Fibroblast of lung (primary cell): ENCODE measurements around the gene TIMP2. TPM values are rescaled to one million over a fixed set of nuclear protein-coding genes. Genes with fewer than 3 reads are reported as not detected.

ENCODE experiments used
- DNase-seq, 2 donors: peaks; one replicate each; pipeline versions ENCODE4 v3.0.0 to v3.0.0-alpha.2; 2010; ENCODE audit warnings: low read depth in 2 of 2
- H2AFZ ChIP-seq: 2 replicates; pipeline ENCODE4 v1.5.1; 2012; ENCODE audit warnings: low read length, control low read depth, inconsistent platforms
- H3K27ac ChIP-seq: 2 replicates; pipeline ENCODE4 v1.5.1; 2011; ENCODE audit warnings: low read length, control low read depth; ENCODE audit not compliant: insufficient read depth
- H3K27me3 ChIP-seq: 2 replicates; pipeline ENCODE4 v1.5.1; 2011; ENCODE audit warnings: mild to moderate bottlenecking, low read length; ENCODE audit not compliant: control insufficient read depth, insufficient read depth
- H3K36me3 ChIP-seq: 2 replicates; pipeline ENCODE4 v1.5.1; 2011; ENCODE audit warnings: low read length; ENCODE audit not compliant: control insufficient read depth, insufficient read depth
- H3K4me1 ChIP-seq: 2 replicates; pipeline ENCODE4 v1.5.1; 2011; ENCODE audit warnings: low read length; ENCODE audit not compliant: control insufficient read depth, insufficient read depth; ENCODE audit errors: extremely low read depth
- H3K4me2 ChIP-seq: 2 replicates; pipeline ENCODE4 v1.5.1; 2011; ENCODE audit warnings: low read length, control low read depth; ENCODE audit not compliant: insufficient read depth; ENCODE audit errors: extremely low read depth
- H3K4me3 ChIP-seq, 4 experiments: fragments of 200-600 bp in 1 of 4; sonication (generic) in 1 of 4; replicated peaks in 1 of 4; 2 replicates each; pipeline ENCODE4 v1.5.1; 2011 to 2016; ENCODE audit warnings: low read length in 4 of 4, low read depth in 3 of 4, mild to moderate bottlenecking in 3 of 4, control low read depth in 2 of 4, inconsistent platforms in 1 of 4, mixed read lengths in 1 of 4; ENCODE audit not compliant: insufficient read depth in 1 of 4; ENCODE audit errors: control extremely low read depth in 1 of 4
- H3K79me2 ChIP-seq: 2 replicates; pipeline ENCODE4 v1.5.1; 2012; ENCODE audit warnings: mild to moderate bottlenecking, low read length, inconsistent platforms; ENCODE audit not compliant: control insufficient read depth, insufficient read depth
- H3K9ac ChIP-seq: 2 replicates; pipeline ENCODE4 v1.5.1; 2011; ENCODE audit warnings: mild to moderate bottlenecking, low read length, control low read depth; ENCODE audit not compliant: insufficient read depth
- H3K9me3 ChIP-seq: 2 replicates; pipeline ENCODE4 v1.5.1; 2012; ENCODE audit warnings: low read depth, low read length; ENCODE audit not compliant: control insufficient read depth, insufficient read depth
- H4K20me1 ChIP-seq: 2 replicates; pipeline ENCODE4 v1.5.1; 2011; ENCODE audit warnings: low read length; ENCODE audit not compliant: control insufficient read depth, insufficient read depth; ENCODE audit errors: extremely low read depth
- CTCF ChIP-seq, 2 donors: IDR thresholded peaks in 1 of 2; conservative IDR thresholded peaks in 1 of 2; 1 replicate in 1 of 2; 2 replicates in 1 of 2; pipeline ENCODE4 v1.5.1; 2011 to 2012; ENCODE audit warnings: low read length in 2 of 2, control low read depth in 1 of 2, inconsistent platforms in 1 of 2, low read depth in 1 of 2, mild to moderate bottlenecking in 1 of 2
- EZH2 ChIP-seq: IDR thresholded peaks from 2 replicates; pipeline ENCODE4 v1.5.1; 2012; ENCODE audit warnings: low read length, control low read depth, mild to moderate bottlenecking; ENCODE audit errors: missing control alignments
- polyA plus RNA-seq, 2 donors: library from polyadenylated mRNA; depleted of rRNA in 1 of 2; stranded (reverse) in 1 of 2; unstranded in 1 of 2; fragments of >200 nt; gene quantifications; 2 replicates each; pipeline ENCODE4 v1.2.1, GENCODE V29; 2011 to 2012; ENCODE audit warnings: missing spikeins in 1 of 2
- total RNA-seq: library from RNA; depleted of rRNA; stranded (reverse); fragments of >200 nt; gene quantifications from 2 replicates; pipeline ENCODE4 v1.2.1, GENCODE V29; 2014

Gene TIMP2
- total and polyA plus RNA-seq, 2 donors (not counting 1 experiment from before 2014, with no cell fraction given): 155 to 745 TPM

GRCh38 chr17:78886954-78887353 is 38.2 kb downstream of the TIMP2 start:
- Histone ChIP-seq H2AFZ (no peak overlapping the region), H3K36me3 (peaks cover 20% of the 10 kb centered on the region), H3K4me2 (no peak overlapping the region), H3K79me2 (peaks cover 83% of the 10 kb centered on the region), H4K20me1 (no peaks in the 10 kb centered on the region), H3K4me1 (peaks cover 43% of the 10 kb centered on the region), H3K9ac (no peak overlapping the region), H3K4me3 (no peak overlapping the region), H3K9me3 (no peaks in the 10 kb centered on the region), H3K27ac (no peak overlapping the region), H3K27me3 (no peaks in the 10 kb centered on the region)
- DNase-seq: no peak
- TF ChIP-seq CTCF (conservative IDR thresholded peaks at IDR 0.05 in 1 of 2, IDR thresholded peaks at IDR 0.05 in 1 of 2; ENCODE audit: low read depth in 1 of 2, low read length in 2 of 2): no peak
- no peak for TF ChIP-seq EZH2

- peaks cover 45% of the 10 kb centered on the region for H3K4me1 ChIP-seq
- no peaks in the 10 kb centered on the region for H3K27me3 ChIP-seq
- H3K27ac ChIP-seq: peak overlapping the region; percentile 22
- H3K4me3 ChIP-seq: no peak overlapping the region
- H4K20me1 ChIP-seq: no peaks in the 10 kb centered on the region
- H3K9ac ChIP-seq: no peak overlapping the region
- TF ChIP-seq CTCF (conservative IDR thresholded peaks at IDR 0.05 in 1 of 2, IDR thresholded peaks at IDR 0.05 in 1 of 2; ENCODE audit: low read depth in 1 of 2, low read length in 2 of 2) (no peak), EZH2 (no peak)
- no peak overlapping the region for H3K4me2 ChIP-seq
- no peak for DNase-seq
- peaks cover 83% of the 10 kb centered on the region for H3K79me2 ChIP-seq
- H3K9me3 ChIP-seq: no peaks in the 10 kb centered on the region
- no peak overlapping the region for H2AFZ ChIP-seq
- peaks cover 13% of the 10 kb centered on the region for H3K36me3 ChIP-seq
Measured at GRCh38 chr17:78885956-78886355, 39.2 kb downstream of the TIMP2 start.

- Histone ChIP-seq H3K4me3 (no peak overlapping the region), H3K27ac (peak overlapping the region; percentile 99), H3K9ac (no peak overlapping the region), H2AFZ (no peak overlapping the region), H3K4me1 (peaks cover 50% of the 10 kb centered on the region), H3K9me3 (no peaks in the 10 kb centered on the region), H3K79me2 (peaks cover 82% of the 10 kb centered on the region), H3K4me2 (peak overlapping the region; percentile 96), H3K36me3 (peaks cover 8% of the 10 kb centered on the region), H3K27me3 (no peaks in the 10 kb centered on the region), H4K20me1 (no peaks in the 10 kb centered on the region)
- no peak for DNase-seq
- TF ChIP-seq CTCF (conservative IDR thresholded peaks at IDR 0.05 in 1 of 2, IDR thresholded peaks at IDR 0.05 in 1 of 2; ENCODE audit: low read depth in 1 of 2, low read length in 2 of 2) (no peak), EZH2 (no peak)
Measured at GRCh38 chr17:78884876-78885667, 40.1 kb downstream of the TIMP2 start.
